GM23248 (cell line): ENCODE data around the gene FGFR2. TPM values are rescaled to one million over a fixed set of nuclear protein-coding genes. Genes with fewer than 3 reads are reported as not detected.

Experiments
- DNase-seq: peaks from one replicate; pipeline ENCODE4 v3.0.0-alpha.2; 2015
- H2AFZ ChIP-seq: fragments of 200-600 bp; sonication (generic); 2 replicates; pipeline ENCODE4 v1.6.1; 2016; ENCODE audit warnings: antibody characterized with exemption
- H3F3A ChIP-seq: fragments of 200-600 bp; sonication (generic); 2 replicates; pipeline ENCODE4 v1.6.1; 2016; ENCODE audit warnings: mild to moderate bottlenecking, antibody characterized with exemption, mixed run types; ENCODE audit not compliant: insufficient read depth
- H3K27ac ChIP-seq: fragments of 200-600 bp; sonication (generic); 2 replicates; pipeline ENCODE4 v1.5.1; 2016; ENCODE audit warnings: mild to moderate bottlenecking
- H3K27me3 ChIP-seq: fragments of 200-600 bp; sonication (generic); replicated peaks from 2 replicates; pipeline ENCODE4 v1.6.1; 2016; ENCODE audit warnings: mild to moderate bottlenecking; ENCODE audit not compliant: insufficient read depth
- H3K36me3 ChIP-seq: fragments of 200-600 bp; sonication (generic); 2 replicates; pipeline ENCODE4 v1.6.1; 2016; ENCODE audit warnings: low read depth, mild to moderate bottlenecking
- H3K4me1 ChIP-seq: fragments of 200-600 bp; sonication (generic); 2 replicates; pipeline ENCODE4 v1.6.1; 2016; ENCODE audit warnings: mild to moderate bottlenecking; ENCODE audit not compliant: insufficient read depth
- H3K4me2 ChIP-seq: fragments of 200-600 bp; sonication (generic); one replicate; pipeline ENCODE4 v1.6.1; 2016; ENCODE audit warnings: mild to moderate bottlenecking; ENCODE audit not compliant: unreplicated experiment
- H3K4me3 ChIP-seq: fragments of 200-600 bp; sonication (generic); 2 replicates; pipeline ENCODE4 v1.5.1; 2016; ENCODE audit warnings: mild to moderate bottlenecking
- H3K79me2 ChIP-seq: fragments of 200-600 bp; sonication (generic); 2 replicates; pipeline ENCODE4 v1.6.1; 2016; ENCODE audit warnings: mild to moderate bottlenecking; ENCODE audit not compliant: insufficient read depth
- H3K9ac ChIP-seq: fragments of 200-600 bp; sonication (generic); 2 replicates; pipeline ENCODE4 v1.6.1; 2016; ENCODE audit warnings: mild to moderate bottlenecking
- H3K9me2 ChIP-seq: fragments of 200-600 bp; sonication (generic); 2 replicates; pipeline ENCODE4 v1.6.1; 2016; ENCODE audit warnings: mixed run types, mild to moderate bottlenecking, moderate library complexity; ENCODE audit not compliant: insufficient read depth
- H3K9me3 ChIP-seq: fragments of 200-600 bp; sonication (generic); one replicate; pipeline ENCODE4 v1.6.1; 2017; ENCODE audit warnings: low read depth
- H4K20me1 ChIP-seq: fragments of 200-600 bp; sonication (generic); 2 replicates; pipeline ENCODE4 v1.6.0; 2016; ENCODE audit not compliant: insufficient read depth
- EZH2 ChIP-seq: fragments of 200-600 bp; sonication (generic); IDR thresholded peaks from 2 replicates; pipeline ENCODE4 v1.6.1; 2018; ENCODE audit warnings: antibody characterized with exemption, mild to moderate bottlenecking; ENCODE audit not compliant: insufficient read depth, poor library complexity, severe bottlenecking
- EZH2phosphoT487 ChIP-seq: fragments of 200-600 bp; sonication (generic); IDR thresholded peaks from 2 replicates; pipeline ENCODE4 v1.6.1; 2018; ENCODE audit warnings: antibody characterized with exemption, moderate library complexity, mild to moderate bottlenecking, low read depth; ENCODE audit not compliant: insufficient read depth
- WGBS, 2 experiments: methylation state at CpG; one replicate each; pipeline ENCODE4 v1.1.6; 2015 to 2017; ENCODE audit warnings: low lambda C conversion rate in 2 of 2, low coverage in 1 of 2; ENCODE audit errors: missing lambda C conversion rate in 2 of 2; 5-methylcytosine and 5-hydroxymethylcytosine counted together
- in situ Hi-C: fragments of 300-500 bp; cut with MboI; formaldehyde crosslinking; loops from 2 replicates; pipeline ENCODE4 v1.15.0; 2020
- polyA plus RNA-seq: library from polyadenylated mRNA; unstranded; fragments of >200 nt; fragmentation: Nextera tagmentation; extraction: Ambion mirVana; gene quantifications from 2 replicates; pipeline ENCODE4 v1.2.1, GENCODE V29; 2016
- total RNA-seq: library from RNA; depleted of rRNA; stranded (reverse); fragments of >200 nt; shearing (Covaris generic); gene quantifications from 2 replicates; pipeline ENCODE4 v1.2.3, GENCODE V29; 2014

Gene FGFR2
- total and polyA plus RNA-seq, 2 experiments from 2014 or later: 0.15 TPM; not detected in 1

DNA sequence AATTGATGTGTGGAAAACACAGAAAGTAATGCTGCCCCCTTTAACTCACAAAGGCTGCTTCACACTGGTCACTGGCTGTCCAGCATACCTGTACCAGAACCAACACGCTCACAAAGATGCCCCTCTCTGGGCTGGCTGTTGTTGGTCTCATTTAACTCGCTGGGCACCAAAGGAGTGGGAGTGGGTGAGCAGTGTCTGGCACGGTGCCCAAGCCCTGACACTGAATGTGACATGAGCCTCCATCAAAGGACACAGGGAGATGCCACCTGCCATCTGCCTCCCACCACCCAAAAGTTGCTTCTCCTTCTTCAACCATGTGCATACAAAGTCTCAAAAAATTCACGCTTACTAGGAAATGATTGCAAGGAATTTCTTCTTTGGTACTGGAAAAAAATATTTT is 86.8 kb downstream of the FGFR2 start:
- no peaks in the 10 kb centered on the region for H3K4me1 ChIP-seq
- H4K20me1 ChIP-seq: no peaks in the 10 kb centered on the region
- no peak overlapping the region for H3K27ac ChIP-seq
- H3K4me2 ChIP-seq: no peak overlapping the region
- no peaks in the 10 kb centered on the region for H3F3A ChIP-seq
- H3K36me3 ChIP-seq: no peaks in the 10 kb centered on the region
- 57 to 65% methylated on average over 4 of the region's 4 CpGs for WGBS, 2 experiments
- no peak for DNase-seq
- H2AFZ ChIP-seq: no peak overlapping the region
- no peaks in the 10 kb centered on the region for H3K9me2 ChIP-seq
- no peak overlapping the region for H3K4me3 ChIP-seq
- no peaks in the 10 kb centered on the region for H3K27me3 ChIP-seq
- no peak for TF ChIP-seq EZH2
- no peak for TF ChIP-seq EZH2phosphoT487
- no peak overlapping the region for H3K9ac ChIP-seq
- in situ Hi-C loops: no loop called here
- no peaks in the 10 kb centered on the region for H3K79me2 ChIP-seq
- no peaks in the 10 kb centered on the region for H3K9me3 ChIP-seq

DNA sequence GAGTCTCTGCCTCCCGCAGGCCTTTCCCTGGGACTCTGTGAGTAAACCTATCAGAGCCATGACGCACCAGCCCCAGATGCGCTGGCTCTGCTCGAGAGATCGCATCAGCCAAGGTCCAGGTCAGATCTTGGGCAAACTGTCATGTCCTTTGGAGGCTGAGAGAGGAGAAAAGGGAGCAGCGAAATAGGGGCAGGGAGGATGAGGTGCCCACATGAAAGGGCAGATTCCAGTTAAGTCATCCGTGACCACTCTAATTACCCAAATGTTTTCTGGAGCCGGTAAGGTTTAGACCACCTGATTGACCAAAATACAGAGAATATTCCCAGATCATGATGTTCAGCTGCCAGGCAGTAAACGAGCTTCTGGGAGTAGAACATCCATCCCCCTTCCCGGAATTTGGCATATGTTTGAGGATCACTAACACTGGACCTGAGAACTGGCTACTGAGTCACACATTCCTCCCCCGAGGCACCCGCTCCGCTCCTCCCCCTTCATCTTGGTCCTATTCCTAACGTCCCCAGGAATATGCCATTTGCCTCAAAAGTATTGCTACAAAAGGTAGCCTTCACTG is 88.0 kb downstream of the FGFR2 start:
- Histone ChIP-seq H3K9me2 (no peaks in the 10 kb centered on the region), H3K4me1 (no peaks in the 10 kb centered on the region), H3K27ac (no peak overlapping the region), H4K20me1 (no peaks in the 10 kb centered on the region), H3K4me2 (no peak overlapping the region), H3K4me3 (no peak overlapping the region), H3K9ac (no peak overlapping the region), H3F3A (no peaks in the 10 kb centered on the region), H2AFZ (no peak overlapping the region), H3K36me3 (no peaks in the 10 kb centered on the region), H3K79me2 (no peaks in the 10 kb centered on the region), H3K9me3 (no peaks in the 10 kb centered on the region), H3K27me3 (no peaks in the 10 kb centered on the region)
- in situ Hi-C loops: no loop called here
- DNase-seq: no peak
- 65 to 71% methylated on average over 14 of the region's 14 CpGs for WGBS, 2 experiments
- TF ChIP-seq EZH2 (no peak), EZH2phosphoT487 (no peak)

DNA sequence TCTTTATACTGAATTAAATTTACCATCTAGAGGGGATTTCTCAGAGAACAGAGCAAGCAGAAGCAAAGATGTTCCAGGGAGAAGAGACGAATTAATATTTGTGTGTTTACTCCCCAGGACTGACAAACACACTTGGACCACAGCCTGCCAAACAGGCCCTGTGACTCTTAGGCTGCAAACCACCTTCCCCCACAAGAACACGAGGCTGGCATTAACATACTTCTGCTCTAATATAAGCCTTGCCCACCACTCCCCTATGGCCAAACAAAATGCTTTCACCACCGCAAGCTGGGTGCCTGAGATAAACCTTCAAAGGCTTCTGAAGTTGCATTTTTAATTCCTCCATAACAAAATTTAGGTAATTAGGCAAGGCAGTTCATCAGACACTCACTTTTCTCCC is 88.4 kb downstream of the FGFR2 start:
- Histone ChIP-seq H3K27me3 (no peaks in the 10 kb centered on the region), H3K36me3 (no peaks in the 10 kb centered on the region), H3K27ac (no peak overlapping the region), H3F3A (no peaks in the 10 kb centered on the region), H3K9me2 (no peaks in the 10 kb centered on the region), H3K9ac (no peak overlapping the region), H3K4me2 (no peak overlapping the region), H3K79me2 (no peaks in the 10 kb centered on the region), H3K4me3 (no peak overlapping the region), H3K4me1 (no peaks in the 10 kb centered on the region), H4K20me1 (no peaks in the 10 kb centered on the region), H3K9me3 (no peaks in the 10 kb centered on the region), H2AFZ (no peak overlapping the region)
- in situ Hi-C loops: no loop called here
- 51 to 56% methylated on average over 3 of the region's 3 CpGs for WGBS, 2 experiments
- TF ChIP-seq EZH2: no peak
- TF ChIP-seq EZH2phosphoT487: no peak
- no peak for DNase-seq

DNA sequence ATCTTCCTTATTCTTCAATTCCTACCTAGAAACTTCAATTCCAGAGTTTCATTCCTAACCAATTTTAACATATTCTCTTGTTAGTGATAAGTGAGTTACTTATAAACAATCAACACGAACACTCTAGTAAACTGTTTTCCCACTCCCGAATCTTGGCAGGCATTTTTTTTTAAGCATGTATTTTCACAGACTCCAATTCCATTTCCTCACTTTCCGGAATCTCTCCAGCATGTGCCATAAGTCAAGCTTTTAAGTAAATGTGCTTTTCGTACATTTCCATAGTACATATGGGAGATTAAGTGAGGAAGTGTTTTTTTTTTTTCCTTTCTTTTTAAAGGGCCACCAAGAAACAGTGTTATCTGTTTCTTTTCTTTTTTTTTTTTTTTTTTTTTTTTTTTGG is 89.1 kb downstream of the FGFR2 start:
- WGBS, 2 experiments: 48 to 53% methylated on average over 4 of the region's 4 CpGs
- no peaks in the 10 kb centered on the region for H3K79me2 ChIP-seq
- H3K4me3 ChIP-seq: no peak overlapping the region
- no peaks in the 10 kb centered on the region for H3K9me2 ChIP-seq
- H3K4me2 ChIP-seq: no peak overlapping the region
- no peaks in the 10 kb centered on the region for H4K20me1 ChIP-seq
- TF ChIP-seq EZH2: no peak
- no peak for TF ChIP-seq EZH2phosphoT487
- no peaks in the 10 kb centered on the region for H3K4me1 ChIP-seq
- H3K27me3 ChIP-seq: no peaks in the 10 kb centered on the region
- H3F3A ChIP-seq: no peaks in the 10 kb centered on the region
- no peak overlapping the region for H2AFZ ChIP-seq
- H3K9me3 ChIP-seq: no peaks in the 10 kb centered on the region
- H3K27ac ChIP-seq: no peak overlapping the region
- no peaks in the 10 kb centered on the region for H3K36me3 ChIP-seq
- no peak overlapping the region for H3K9ac ChIP-seq
- in situ Hi-C loops: no loop called here
- DNase-seq: no peak

DNA sequence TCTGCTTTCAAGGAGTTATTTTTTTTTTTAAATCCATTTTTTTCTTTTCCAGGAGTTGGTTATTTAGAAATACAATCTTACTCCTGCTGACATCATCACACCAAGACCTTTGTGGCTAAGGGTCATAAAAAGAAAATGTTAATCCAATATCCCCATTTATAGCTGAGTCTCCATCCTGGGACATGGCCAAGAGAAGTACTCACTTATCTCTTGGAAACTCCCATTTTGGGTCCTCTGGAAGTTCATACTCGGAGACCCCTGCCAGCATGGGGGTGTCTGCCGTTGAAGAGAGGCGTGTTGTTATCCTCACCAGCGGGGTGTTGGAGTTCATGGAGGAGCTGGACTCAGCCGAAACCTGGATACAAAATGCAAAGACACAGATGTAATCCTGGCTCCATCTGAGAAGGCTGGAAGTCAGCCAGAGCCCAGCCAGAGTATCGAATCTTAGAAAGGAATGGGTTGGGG is 94.6 kb downstream of the FGFR2 start:
- in situ Hi-C loops: no loop called here
- H2AFZ ChIP-seq: no peak overlapping the region
- no peak for TF ChIP-seq EZH2
- TF ChIP-seq EZH2phosphoT487: no peak
- H3K4me2 ChIP-seq: no peak overlapping the region
- H3K9ac ChIP-seq: no peak overlapping the region
- 45 to 55% methylated on average over 6 of the region's 6 CpGs for WGBS, 2 experiments
- H3K36me3 ChIP-seq: no peaks in the 10 kb centered on the region
- H3F3A ChIP-seq: no peaks in the 10 kb centered on the region
- no peak overlapping the region for H3K4me3 ChIP-seq
- H3K79me2 ChIP-seq: no peaks in the 10 kb centered on the region
- H3K9me3 ChIP-seq: no peaks in the 10 kb centered on the region
- DNase-seq: no peak
- H3K27me3 ChIP-seq: no peaks in the 10 kb centered on the region
- no peaks in the 10 kb centered on the region for H3K9me2 ChIP-seq
- H4K20me1 ChIP-seq: no peaks in the 10 kb centered on the region
- no peaks in the 10 kb centered on the region for H3K4me1 ChIP-seq
- H3K27ac ChIP-seq: no peak overlapping the region
